HG02588 (cell line): ENCODE results near the gene DPM1.

ENCODE experiments used
- ATAC-seq: cut with Tn5 transposase; IDR thresholded peaks from one replicate; pipeline ENCODE4 v1.9.1; 2021; ENCODE audit warnings: mild to moderate bottlenecking, moderate library complexity; ENCODE audit not compliant: unreplicated experiment

Gene DPM1

GRCh38 chr20:50957798-50958614, at the start of gene DPM1:
TSS of gene DPM1 (minus strand) at chr20:50958532. CDS start at chr20:50958523, 9 bp downstream.
- peak; percentile 80 for ATAC-seq

DNA sequence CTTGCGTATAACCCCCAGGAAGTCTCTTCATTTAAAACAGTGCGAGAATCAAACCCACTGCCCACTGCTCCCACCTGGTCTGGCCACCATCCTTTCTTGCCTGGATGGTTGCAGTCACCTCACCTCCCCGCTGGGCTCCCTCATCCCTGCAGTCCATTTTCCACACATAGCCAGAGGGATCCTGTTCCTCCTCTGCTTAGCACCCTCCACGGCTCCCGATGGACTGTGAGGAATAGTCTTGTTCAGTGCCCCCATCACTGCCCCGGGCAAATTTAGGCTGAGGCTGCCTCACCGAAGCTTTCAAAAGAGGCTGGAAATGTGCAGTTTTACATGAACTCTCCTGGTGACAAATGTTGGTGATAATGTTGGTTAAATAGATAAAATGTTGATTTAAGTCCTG, 46.9 kb upstream of the DPM1 start:
- ATAC-seq = no peak

DNA sequence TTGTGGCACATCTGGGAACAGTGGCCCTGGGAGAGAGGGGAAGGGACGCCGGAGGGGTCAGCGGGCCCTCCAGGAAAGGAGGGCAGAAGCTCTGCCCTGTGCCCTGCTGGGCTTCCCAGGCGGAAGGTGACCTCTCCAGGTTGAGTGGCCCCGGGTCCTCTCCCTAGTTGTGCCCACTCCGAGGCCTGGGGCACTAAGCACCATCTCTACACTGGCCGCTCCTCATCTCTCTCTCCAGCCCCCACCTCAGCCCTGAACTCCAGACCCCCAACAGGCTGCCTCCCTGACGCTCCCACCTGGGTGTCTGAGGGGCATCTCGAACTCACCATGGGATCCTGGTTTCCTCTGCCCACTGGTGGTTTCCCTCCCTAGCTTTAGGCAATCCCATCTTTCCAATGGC, 46.4 kb upstream of the DPM1 start:
- no peak for ATAC-seq

GRCh38 chr20:51004305-51004727, 46.0 kb upstream of the DPM1 start:
- no peak for ATAC-seq

DNA sequence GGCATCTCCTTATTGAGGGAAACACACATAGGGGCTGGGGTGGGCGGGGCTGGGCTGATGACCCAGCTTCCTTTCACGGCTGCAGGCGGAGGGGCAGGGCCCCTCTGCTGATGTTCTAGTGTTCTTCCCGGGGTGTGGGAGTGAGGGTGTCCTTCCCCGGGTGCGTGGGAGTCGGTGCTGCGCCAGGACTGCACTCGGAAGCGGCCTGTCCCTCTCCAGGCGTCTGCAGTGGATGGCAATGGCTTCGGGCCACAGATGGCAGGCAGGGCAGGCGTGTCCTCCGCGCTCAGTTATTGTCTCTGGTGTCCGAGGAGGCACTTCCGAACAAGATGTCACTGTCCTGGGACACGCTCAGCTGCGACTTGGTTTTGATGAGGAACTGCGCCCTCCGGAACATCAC, 45.4 kb upstream of the DPM1 start:
- no peak for ATAC-seq

DNA sequence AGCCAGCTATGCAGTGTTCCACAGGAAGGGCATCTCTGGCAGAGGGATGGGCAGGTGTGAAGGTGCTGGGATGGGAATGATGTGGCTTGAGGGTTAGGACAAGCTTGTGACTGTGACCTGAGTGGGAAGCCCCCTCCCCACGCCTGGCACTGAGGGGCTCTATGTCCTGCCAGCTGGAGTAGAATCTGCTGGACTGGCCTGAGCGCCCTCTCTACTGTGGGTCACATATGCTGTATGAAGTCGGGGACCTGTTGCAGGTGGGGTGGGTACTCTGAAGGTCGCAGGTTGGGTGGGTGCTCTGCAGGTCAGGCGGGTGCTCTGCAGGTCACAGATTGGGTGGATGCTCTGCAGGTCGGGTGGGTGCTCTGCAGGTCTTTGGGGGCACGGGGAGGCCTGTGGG, 44.3 kb upstream of the DPM1 start:
- no peak for ATAC-seq

- no peak for ATAC-seq
These were observed 43.3 kb upstream of the DPM1 start for GRCh38 chr20:51001430-51002265.

DNA sequence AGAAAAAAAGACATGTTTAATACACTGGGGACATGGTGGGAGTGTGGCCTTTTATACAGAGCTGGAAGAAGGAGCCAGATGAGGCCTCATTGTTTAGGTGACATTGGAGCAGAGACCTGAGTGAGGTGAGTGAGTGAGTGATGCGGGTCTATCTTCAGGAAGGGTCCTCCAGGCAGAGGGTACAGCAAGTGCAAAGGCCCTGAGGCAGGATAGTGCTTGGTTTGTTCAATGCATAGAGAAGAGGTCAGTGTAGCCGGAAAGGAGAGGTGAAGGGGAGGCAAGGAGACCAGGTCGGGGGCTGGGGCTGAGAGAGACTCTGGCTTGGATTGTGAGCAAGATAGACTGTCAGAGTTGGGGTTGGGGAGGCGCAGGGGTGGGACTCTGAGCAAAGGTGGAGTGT, 41.0 kb upstream of the DPM1 start:
- no peak for ATAC-seq

DNA sequence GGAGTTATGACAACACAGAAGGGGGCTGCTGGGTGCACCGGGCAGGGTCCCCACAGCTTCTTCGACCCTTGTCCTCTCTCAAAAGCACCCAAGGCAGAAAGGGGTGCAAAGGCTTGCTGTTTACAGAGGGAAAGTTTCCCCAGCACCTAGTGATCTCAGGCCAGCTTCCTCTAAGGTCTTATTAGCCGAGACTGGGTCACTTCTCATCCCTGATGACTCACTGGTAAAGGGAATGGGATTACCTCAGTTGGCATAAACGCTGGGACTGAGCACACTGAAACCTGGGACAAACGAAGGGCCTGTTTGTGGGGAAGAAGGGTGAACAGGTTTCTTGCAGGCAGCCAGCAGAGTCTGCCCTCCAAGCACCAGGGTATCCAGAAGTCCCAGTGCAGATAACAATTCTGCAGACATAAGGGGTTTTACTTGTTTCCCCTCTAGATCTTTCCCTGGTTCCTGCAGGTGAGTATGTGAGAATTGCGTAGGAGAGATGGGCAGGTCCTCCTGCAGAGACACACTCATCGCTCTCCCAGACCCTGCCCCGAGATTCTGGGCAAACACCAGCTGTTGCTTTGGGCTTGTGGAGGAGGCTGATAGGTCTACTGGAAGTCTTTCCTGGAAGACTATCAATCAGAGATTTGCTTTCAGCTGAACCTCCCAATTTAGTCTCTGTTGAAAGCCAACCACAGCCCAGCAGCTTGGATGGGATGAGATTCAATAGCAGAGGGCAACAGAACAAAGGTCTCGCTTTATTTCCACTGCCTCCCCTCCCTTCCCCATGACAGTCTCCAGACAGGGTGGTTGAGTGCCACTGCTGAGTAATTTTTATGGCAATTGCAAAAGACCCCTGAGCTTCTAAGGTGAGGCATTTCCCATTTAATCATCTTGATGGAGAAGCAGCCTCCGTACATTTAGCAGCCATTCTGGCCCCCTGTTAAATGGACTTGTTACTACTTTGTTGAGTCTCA, 38.9 kb upstream of the DPM1 start:
- no peak for ATAC-seq

GRCh38 chr20:50995506-50995905, 37.2 kb upstream of the DPM1 start:
- ATAC-seq = no peak

GRCh38 chr20:50993876-50994275, 35.5 kb upstream of the DPM1 start:
- no peak for ATAC-seq

DNA sequence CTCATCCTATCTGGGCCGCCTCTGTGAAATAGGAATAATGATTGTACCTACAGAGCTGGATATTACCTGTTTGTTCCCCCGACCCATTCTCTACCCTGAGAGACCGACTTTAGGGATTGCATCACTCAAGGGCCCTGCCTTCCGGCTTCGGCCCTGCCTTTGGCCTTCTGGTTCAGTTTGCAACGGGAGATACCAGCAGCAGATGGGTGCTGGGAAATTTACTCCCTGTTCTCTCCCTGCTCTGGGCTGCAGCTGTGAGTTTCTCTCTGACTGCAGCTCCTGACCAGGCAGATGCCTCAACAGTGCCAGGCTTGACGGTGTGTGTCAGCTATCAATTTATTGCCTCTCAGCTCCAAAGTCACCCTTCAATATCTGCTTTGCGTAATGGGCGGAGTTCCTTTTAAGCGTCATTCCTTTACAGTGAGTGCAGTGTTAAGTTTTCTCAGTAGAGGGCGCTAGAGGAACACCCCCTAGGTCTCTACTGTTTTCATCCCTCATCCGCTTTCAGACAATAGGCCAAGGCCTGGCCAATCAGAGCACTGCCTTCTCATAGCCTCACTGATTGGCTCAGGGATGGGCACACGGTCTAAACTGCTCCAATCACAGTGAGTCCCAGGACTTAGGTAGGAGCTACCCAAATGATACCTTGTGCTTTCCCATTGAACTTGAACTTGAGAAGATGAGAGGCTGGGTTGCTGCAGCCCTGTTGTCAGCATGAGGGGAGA, 34.6 kb upstream of the DPM1 start:
- ATAC-seq = no peak

DNA sequence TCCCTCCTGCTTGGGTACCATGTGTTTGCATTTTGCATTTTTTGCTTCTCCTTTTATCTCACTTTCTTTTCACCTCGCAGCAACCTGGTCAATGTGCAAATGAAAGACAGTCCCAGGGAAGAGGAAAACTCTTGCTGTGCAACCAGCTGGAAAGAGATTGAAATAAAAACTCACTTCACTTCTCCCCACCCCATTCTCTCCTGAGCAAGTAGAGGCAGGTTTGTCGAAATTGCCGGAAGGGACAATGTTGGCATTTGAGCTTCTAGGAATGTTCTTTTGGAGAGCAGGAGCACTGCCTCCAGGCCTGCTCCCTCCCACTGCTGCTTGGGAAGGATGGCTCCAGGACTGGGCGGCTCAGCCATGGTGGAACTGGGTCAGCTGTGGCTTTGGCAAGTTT, 34.0 kb upstream of the DPM1 start:
- no peak for ATAC-seq

DNA sequence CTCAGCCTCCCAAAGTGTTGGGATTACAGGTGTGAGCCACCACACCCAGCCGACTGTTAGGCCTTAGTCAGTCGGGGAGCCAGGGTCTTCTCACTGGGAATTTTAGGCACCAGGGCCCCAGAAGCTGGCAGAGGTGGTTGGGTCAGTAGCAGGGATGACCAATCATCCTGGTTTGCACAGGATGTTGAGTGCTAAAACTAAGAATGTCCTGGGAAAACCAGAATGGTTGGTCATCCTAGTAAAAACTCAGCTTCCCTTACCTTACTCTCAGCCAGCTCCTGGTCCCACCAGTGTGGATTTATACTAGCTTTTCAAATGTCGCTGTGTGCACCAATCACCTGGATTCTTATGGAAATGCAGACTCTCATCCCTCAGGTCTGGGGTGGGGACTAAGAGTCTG, 32.7 kb upstream of the DPM1 start:
- ATAC-seq = no peak

DNA sequence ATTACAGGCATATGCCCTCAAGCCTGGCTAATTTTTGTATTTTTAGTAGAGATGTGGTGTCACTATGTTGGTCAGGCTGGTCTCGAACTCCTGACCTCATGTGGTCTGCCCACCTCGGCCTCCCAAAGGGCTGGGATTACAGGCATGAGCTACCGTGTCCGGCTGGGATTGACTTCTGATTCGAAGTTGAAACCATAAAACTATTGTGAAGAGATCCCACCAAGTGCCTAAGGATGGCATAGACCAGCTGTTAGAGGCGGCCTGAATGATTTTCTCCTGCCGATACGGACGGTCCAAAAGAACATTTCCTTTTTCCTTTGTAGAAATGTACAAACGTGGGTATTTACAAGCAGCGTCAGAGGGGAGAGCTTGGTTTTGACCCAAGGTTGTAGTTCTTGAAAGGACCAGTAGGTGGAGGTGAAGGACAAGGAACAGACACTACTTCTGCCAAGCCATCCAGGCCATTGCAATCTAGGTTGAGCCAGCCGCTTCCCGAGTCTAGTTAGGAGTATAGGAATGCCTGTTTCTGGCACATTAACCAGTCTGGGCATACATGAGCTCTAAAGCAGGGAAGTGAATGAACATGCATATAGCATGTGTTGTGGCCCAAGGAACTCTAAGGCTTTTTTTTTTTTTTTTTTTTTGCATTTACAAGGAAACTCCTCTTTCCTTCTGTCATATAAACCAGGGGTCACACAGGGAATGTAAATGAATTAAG, 29.3 kb upstream of the DPM1 start:
- ATAC-seq = no peak

- no peak for ATAC-seq
These were observed 25.0 kb upstream of the DPM1 start for GRCh38 chr20:50983321-50983720.

DNA sequence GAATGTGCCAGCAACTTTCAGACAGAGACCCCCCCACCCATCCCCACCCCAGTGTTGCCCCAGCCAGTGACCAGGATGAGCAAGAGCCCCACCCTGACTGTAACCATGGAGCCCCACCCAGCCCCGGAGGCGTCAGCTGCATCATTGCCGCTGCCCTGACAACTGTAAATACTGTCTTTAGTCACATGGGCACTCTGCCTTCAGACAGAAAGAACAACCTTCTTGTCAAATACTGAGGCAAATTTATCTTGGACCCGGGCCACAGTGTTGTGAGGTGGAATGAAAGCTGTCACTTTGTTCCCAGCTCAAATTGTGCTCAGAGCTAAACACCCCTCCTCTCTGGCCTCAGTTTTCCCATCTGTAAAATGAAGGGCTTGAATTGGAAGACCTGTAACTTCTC, 24.0 kb upstream of the DPM1 start:
- no peak for ATAC-seq

DNA sequence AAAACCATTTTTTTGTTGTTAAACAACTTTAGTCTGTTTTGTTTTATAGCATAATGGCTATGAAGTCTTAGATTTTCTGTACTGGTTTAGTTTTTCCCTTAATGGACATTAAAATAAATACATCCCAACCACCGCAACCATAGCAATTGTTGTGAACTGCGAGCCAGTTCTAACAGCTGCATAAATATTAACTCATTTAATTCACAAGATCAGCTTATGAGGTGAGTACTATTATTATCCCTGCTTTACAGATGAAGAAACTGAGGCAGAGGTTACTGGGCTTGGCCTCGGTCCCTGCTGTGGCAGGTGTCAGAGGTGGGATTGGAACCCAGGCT, 23.3 kb upstream of the DPM1 start:
- no peak for ATAC-seq

- no peak for ATAC-seq
These were observed 22.8 kb upstream of the DPM1 start for GRCh38 chr20:50980851-50981713.
